Left lung (tissue), 10 donors: ENCODE measurements around the gene DYNLRB2. TPM values are rescaled to one million over a fixed set of nuclear protein-coding genes. Genes with fewer than 3 reads are reported as not detected.

Experiments used
- ATAC-seq: fragments of 200-7000 bp; cut with Tn5 transposase; one replicate; pipeline ENCODE4 v1.9.1; 2020; ENCODE audit warnings: moderate library complexity
- DNase-seq, 4 donors: peaks; one replicate each; pipeline ENCODE4 v3.0.0-alpha.2; 2013 to 2020
- H3K27ac ChIP-seq, 2 donors: fragments of 200-600 bp; sonication (generic) in 1 of 2; one replicate each; pipeline versions ENCODE4 v1.5.0 to v1.8.0; 2020 to 2021
- H3K27me3 ChIP-seq, 2 donors: fragments of 200-600 bp; sonication (generic) in 1 of 2; one replicate each; pipeline versions ENCODE4 v1.5.0 to v1.8.0; 2020 to 2021
- H3K36me3 ChIP-seq, 2 donors: fragments of 200-600 bp; sonication (generic) in 1 of 2; one replicate each; pipeline versions ENCODE4 v1.5.0 to v1.8.0; 2020 to 2021
- H3K4me1 ChIP-seq, 2 donors: fragments of 200-600 bp; one replicate each; pipeline ENCODE4 v1.8.0; 2021
- H3K4me3 ChIP-seq, 2 donors: fragments of 200-600 bp; sonication (generic) in 1 of 2; one replicate each; pipeline versions ENCODE4 v1.5.0 to v1.8.0; 2020 to 2021; ENCODE audit warnings: mild to moderate bottlenecking in 1 of 2
- H3K9me3 ChIP-seq, 2 donors: fragments of 200-600 bp; sonication (generic) in 1 of 2; one replicate each; pipeline versions ENCODE4 v1.5.0 to v1.8.0; 2020 to 2021
- CTCF ChIP-seq, 2 donors: fragments of 200-600 bp; sonication (generic) in 1 of 2; IDR thresholded peaks; one replicate each; pipeline versions ENCODE4 v1.5.0 to v1.8.0; 2021; ENCODE audit warnings: antibody characterized with exemption in 2 of 2
- intact Hi-C, 2 donors: fragments of 100-400 bp; cut with DNase I; formaldehyde crosslinking; loops; one replicate each; pipeline versions ENCODE4 v1.11.2 to v1.14.2; 2022
- polyA plus RNA-seq, 6 donors: library from polyadenylated mRNA; unstranded; fragments of 120-200 nt; gene quantifications; one replicate each; pipeline ENCODE4 v1.2.1, GENCODE V29; 2013; ENCODE audit not compliant: insufficient read length in 6 of 6
- total RNA-seq, 2 donors: library from RNA; stranded (reverse); fragmentation: NEBNext Ultra II Directional; extraction: Animal tissue kit (Norgen Biotek cat#: 25700); gene quantifications; one replicate each; pipeline ENCODE4 v1.2.1, GENCODE V29; 2021
- donor health status: DM: no; HTN: yes; CAD: no.
- donor health status: DM: no; HTN: no; CAD: no.

The DYNLRB2 gene
- total and polyA plus RNA-seq, 8 donors: 2.8 to 9.6 (median 7.4) TPM; not detected in 1

DNA sequence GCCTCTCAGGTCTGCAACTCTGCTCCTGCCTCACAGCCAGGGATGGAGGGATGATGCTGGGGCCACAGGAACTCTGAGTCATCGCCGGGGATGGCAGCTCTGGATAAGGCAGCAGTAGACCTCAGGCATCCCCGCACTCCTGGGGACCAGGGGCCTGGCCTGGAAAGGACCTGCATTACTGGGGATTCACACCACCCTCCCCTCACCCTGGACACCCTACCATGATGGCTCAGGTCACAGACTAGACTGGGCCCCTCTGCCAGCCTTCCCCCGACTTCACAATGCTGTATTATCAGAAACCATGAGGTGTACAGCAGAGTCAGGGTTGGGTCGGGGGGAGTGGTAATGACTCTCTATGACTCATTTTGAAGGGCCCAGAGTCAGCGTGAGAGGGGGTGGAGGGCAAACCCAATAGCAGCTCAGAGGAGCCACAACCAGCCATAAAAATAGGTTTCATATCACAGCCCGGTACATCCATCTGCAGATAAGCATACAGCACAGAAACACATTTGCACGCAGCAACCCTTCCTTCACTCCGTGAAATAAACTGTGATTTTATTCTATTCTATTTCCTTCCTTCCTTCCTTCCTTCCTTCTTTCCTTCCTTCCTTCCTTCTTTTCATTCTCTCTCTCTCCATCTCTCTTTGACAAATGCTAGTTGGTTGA lies 28.8 kb downstream of the DYNLRB2 start:
- TF ChIP-seq CTCF (IDR thresholded peaks at IDR 0.05): no peak
- H3K36me3 ChIP-seq: no peaks in the 10 kb centered on the region
- no peaks in the 10 kb centered on the region for H3K4me1 ChIP-seq
- H3K27ac ChIP-seq: no peak overlapping the region
- no peaks in the 10 kb centered on the region for H3K9me3 ChIP-seq
- peaks cover 0 to 8% of the 10 kb centered on the region in 2 donors for H3K27me3 ChIP-seq
- intact Hi-C loops: no loop called here
- peak; percentile 65 for ATAC-seq
- no peak overlapping the region for H3K4me3 ChIP-seq
- DNase-seq: no peak

- Histone ChIP-seq H3K4me1 (no peaks in the 10 kb centered on the region), H3K27me3 (peaks cover 0 to 8% of the 10 kb centered on the region in 2 donors), H3K4me3 (no peak overlapping the region), H3K36me3 (no peaks in the 10 kb centered on the region), H3K27ac (no peak overlapping the region), H3K9me3 (no peaks in the 10 kb centered on the region)
- TF ChIP-seq CTCF (IDR thresholded peaks at IDR 0.05): no peak
- intact Hi-C loops: no loop called here
- peak in 1 of 4 donors; percentile 15 for DNase-seq
- ATAC-seq: peak; percentile 51
These were observed 29.3 kb downstream of the DYNLRB2 start for GRCh38 chr16:80570106-80570478.

GRCh38 chr16:80573700-80574120 lies 32.9 kb downstream of the DYNLRB2 start:
- no peaks in the 10 kb centered on the region for H3K9me3 ChIP-seq
- TF ChIP-seq CTCF (IDR thresholded peaks at IDR 0.05): no peak
- no peaks in the 10 kb centered on the region for H3K36me3 ChIP-seq
- no peak overlapping the region for H3K4me3 ChIP-seq
- no peak for ATAC-seq
- no peak for DNase-seq
- H3K27ac ChIP-seq: no peak overlapping the region
- intact Hi-C loops: no loop called here
- no peaks in the 10 kb centered on the region for H3K4me1 ChIP-seq
- no peaks in the 10 kb centered on the region for H3K27me3 ChIP-seq

DNA sequence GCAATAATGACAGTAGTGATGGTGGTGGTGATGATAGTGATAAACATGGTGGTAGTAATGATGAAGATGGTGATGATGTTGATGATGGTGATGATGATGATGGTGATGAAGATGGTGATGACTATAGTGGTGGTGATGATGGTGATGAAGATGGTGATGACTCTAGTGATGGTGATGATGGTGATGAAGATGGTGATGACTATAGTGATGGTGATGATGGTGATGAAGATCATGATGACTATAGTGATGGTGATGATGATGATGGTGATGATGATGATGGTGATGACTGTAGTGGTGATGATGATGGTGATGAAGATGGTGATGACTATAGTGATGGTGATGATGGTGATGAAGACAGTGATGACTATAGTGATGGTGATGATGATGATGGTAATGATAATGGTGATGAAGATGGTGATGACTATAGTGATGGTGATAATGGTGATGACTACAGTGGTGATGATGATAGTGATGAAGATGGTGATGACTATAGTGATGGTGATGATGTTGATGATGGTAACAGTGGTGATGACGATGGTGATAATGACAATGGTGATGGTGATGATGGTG lies 35.6 kb downstream of the DYNLRB2 start:
- H3K4me3 ChIP-seq: no peak overlapping the region
- ATAC-seq (no peak), DNase-seq (no peak)
- TF ChIP-seq CTCF (IDR thresholded peaks at IDR 0.05): no peak
- H3K36me3 ChIP-seq: no peaks in the 10 kb centered on the region
- no peaks in the 10 kb centered on the region for H3K9me3 ChIP-seq
- no peaks in the 10 kb centered on the region for H3K4me1 ChIP-seq
- intact Hi-C loops: no loop called here
- no peaks in the 10 kb centered on the region for H3K27me3 ChIP-seq
- H3K27ac ChIP-seq: no peak overlapping the region

GRCh38 chr16:80577485-80578280 lies 36.9 kb downstream of the DYNLRB2 start:
- DNase-seq (peak in 1 of 4 donors; percentile 8), ATAC-seq (no peak)
- H3K27me3 ChIP-seq: no peaks in the 10 kb centered on the region
- no peaks in the 10 kb centered on the region for H3K4me1 ChIP-seq
- no peak overlapping the region for H3K27ac ChIP-seq
- H3K9me3 ChIP-seq: no peaks in the 10 kb centered on the region
- no peak for TF ChIP-seq CTCF (IDR thresholded peaks at IDR 0.05)
- no peak overlapping the region for H3K4me3 ChIP-seq
- H3K36me3 ChIP-seq: no peaks in the 10 kb centered on the region
- intact Hi-C loops: no loop called here
